Stimulated activated CD4-positive, alpha-beta T cell treated with anti-CD3 and anti-CD28 coated beads, Interleukin-1b, Interleukin-23, amount 100 ng/mL, for 1 hour (primary cell): ENCODE measurements around the gene GARNL3.

ENCODE experiments used
- DNase-seq, 2 donors: peaks; one replicate each; pipeline ENCODE4 v3.0.0-alpha.2; 2020; ENCODE audit warnings: low read depth in 2 of 2

GARNL3 gene

GRCh38 chr9:127388037-127388855 is 123.7 kb downstream of the GARNL3 start:
- peak; percentile 46 to 65 for DNase-seq

GRCh38 chr9:127388856-127389238 is 124.3 kb downstream of the GARNL3 start:
- DNase-seq: no peak

GRCh38 chr9:127389381-127390247 is 125.0 kb downstream of the GARNL3 start:
- DNase-seq: no peak

GRCh38 chr9:127390248-127390545 is 125.6 kb downstream of the GARNL3 start:
- DNase-seq: no peak

GRCh38 chr9:127390563-127390962 is 126.0 kb downstream of the GARNL3 start:
- no peak for DNase-seq

GRCh38 chr9:127392166-127392565 is 127.6 kb downstream of the GARNL3 start:
- no peak for DNase-seq

GRCh38 chr9:127392976-127393375 is 128.4 kb downstream of the GARNL3 start:
- DNase-seq: no peak

- DNase-seq: no peak
These were observed 129.1 kb downstream of the GARNL3 start for GRCh38 chr9:127393645-127394044.

GRCh38 chr9:127395497-127396252 is 131.1 kb downstream of the GARNL3 start:
- DNase-seq: no peak

- no peak for DNase-seq
These were observed 131.8 kb downstream of the GARNL3 start for GRCh38 chr9:127396253-127396807.

- DNase-seq: peak; percentile 62 to 65
These were observed 132.5 kb downstream of the GARNL3 start, which contains the start of gene SLC2A8 for GRCh38 chr9:127396808-127397645. TSS of gene SLC2A8 (plus strand) at chr9:127397169. CDS start at chr9:127397231, 62 bp downstream.

- no peak for DNase-seq
These were observed 133.2 kb downstream of the GARNL3 start for GRCh38 chr9:127397646-127398274.

- no peak for DNase-seq
These were observed 133.7 kb downstream of the GARNL3 start for GRCh38 chr9:127398275-127398647.

- no peak for DNase-seq
These were observed 134.3 kb downstream of the GARNL3 start for GRCh38 chr9:127398715-127399400.

- DNase-seq: no peak
These were observed 135.2 kb downstream of the GARNL3 start for GRCh38 chr9:127399736-127400269.

- no peak for DNase-seq
These were observed 138.0 kb downstream of the GARNL3 start for GRCh38 chr9:127402401-127403090.

GRCh38 chr9:127403507-127404192 is 139.1 kb downstream of the GARNL3 start:
- DNase-seq: no peak

GRCh38 chr9:127404631-127405030 is 140.1 kb downstream of the GARNL3 start:
- no peak for DNase-seq
